Measurements from ENCODE around the gene WDFY2.
A peak's percentile ranks its signal among the peaks of the same experiment; 100 is the strongest.
"Not testable (repeated sequence)": the region's sequence is repeated elsewhere in the genome, so short reads cannot be mapped to it uniquely, and the experiment has no call there.

Gene WDFY2

GRCh38 chr13:51583875-51584730 lies at the start of gene WDFY2:
Gene WDFY2 (plus strand): TSS chr13:51584462. CDS start chr13:51584688, 226 bp downstream.
- H3K9me3 ChIP-seq (ENCODE audit: insufficient read depth, low read length): no peaks in the 10 kb centered on the region
- DNase-seq (ENCODE audit: low read depth, low spot score): peak; percentile 97
- H3K4me1 ChIP-seq (ENCODE audit: insufficient read depth, insufficient read length): no peaks in the 10 kb centered on the region
- H3K36me3 ChIP-seq (ENCODE audit: insufficient read depth, insufficient read length, low read length): no peaks in the 10 kb centered on the region
- no peak for TF ChIP-seq YY1 (IDR thresholded peaks at IDR 0.05; ENCODE audit: insufficient read depth, insufficient read length)
- TF ChIP-seq ZNF274 (IDR thresholded peaks at IDR 0.05; ENCODE audit: low read depth, low read length): no peak
- no peak for TF ChIP-seq SUZ12 (IDR thresholded peaks at IDR 0.05; ENCODE audit: extremely low read depth, insufficient read depth, insufficient read length)
- H3K27me3 ChIP-seq (ENCODE audit: insufficient read depth, insufficient read length): no peaks in the 10 kb centered on the region
- peak within 1 kb of the TSS; percentile 74 for H3K9ac ChIP-seq (ENCODE audit: insufficient read length, low read depth)
- H3K4me3 ChIP-seq (ENCODE audit: insufficient read length, low read depth): peak within 1 kb of the TSS; percentile 59

GRCh38 chr13:51538591-51539179 lies 45.6 kb upstream of the WDFY2 start:
- Histone ChIP-seq H3K27me3 (ENCODE audit: insufficient read depth, insufficient read length) (no peaks in the 10 kb centered on the region), H3K4me1 (ENCODE audit: insufficient read depth, insufficient read length) (no peaks in the 10 kb centered on the region), H3K9me3 (ENCODE audit: insufficient read depth, low read length) (no peaks in the 10 kb centered on the region), H3K9ac (ENCODE audit: insufficient read length, low read depth) (no peak overlapping the region), H3K4me3 (ENCODE audit: insufficient read length, low read depth) (no peak overlapping the region), H3K36me3 (ENCODE audit: insufficient read depth, insufficient read length, low read length) (no peaks in the 10 kb centered on the region)
- DNase-seq (ENCODE audit: low read depth, low spot score): no peak
- TF ChIP-seq YY1 (IDR thresholded peaks at IDR 0.05; ENCODE audit: insufficient read depth, insufficient read length) (no peak), SUZ12 (IDR thresholded peaks at IDR 0.05; ENCODE audit: extremely low read depth, insufficient read depth, insufficient read length) (no peak)

GRCh38 chr13:51539887-51540286 lies 44.4 kb upstream of the WDFY2 start:
- Histone ChIP-seq H3K36me3 (ENCODE audit: insufficient read depth, insufficient read length, low read length) (no peaks in the 10 kb centered on the region), H3K9me3 (ENCODE audit: insufficient read depth, low read length) (no peaks in the 10 kb centered on the region), H3K4me1 (ENCODE audit: insufficient read depth, insufficient read length) (no peaks in the 10 kb centered on the region), H3K9ac (ENCODE audit: insufficient read length, low read depth) (no peak overlapping the region), H3K27me3 (ENCODE audit: insufficient read depth, insufficient read length) (no peaks in the 10 kb centered on the region), H3K4me3 (ENCODE audit: insufficient read length, low read depth) (no peak overlapping the region)
- TF ChIP-seq SUZ12 (IDR thresholded peaks at IDR 0.05; ENCODE audit: extremely low read depth, insufficient read depth, insufficient read length): no peak
- no peak for TF ChIP-seq YY1 (IDR thresholded peaks at IDR 0.05; ENCODE audit: insufficient read depth, insufficient read length)
- TF ChIP-seq ZNF274 (IDR thresholded peaks at IDR 0.05; ENCODE audit: low read depth, low read length): no peak
- no peak for DNase-seq (ENCODE audit: low read depth, low spot score)

GRCh38 chr13:51541037-51541436 lies 43.2 kb upstream of the WDFY2 start:
- Histone ChIP-seq H3K36me3 (ENCODE audit: insufficient read depth, insufficient read length, low read length) (no peaks in the 10 kb centered on the region), H3K4me1 (ENCODE audit: insufficient read depth, insufficient read length) (no peaks in the 10 kb centered on the region), H3K9me3 (ENCODE audit: insufficient read depth, low read length) (no peaks in the 10 kb centered on the region), H3K4me3 (ENCODE audit: insufficient read length, low read depth) (no peak overlapping the region), H3K27me3 (ENCODE audit: insufficient read depth, insufficient read length) (no peaks in the 10 kb centered on the region), H3K9ac (ENCODE audit: insufficient read length, low read depth) (no peak overlapping the region)
- DNase-seq (ENCODE audit: low read depth, low spot score): no peak
- no peak for TF ChIP-seq YY1 (IDR thresholded peaks at IDR 0.05; ENCODE audit: insufficient read depth, insufficient read length)
- no peak for TF ChIP-seq SUZ12 (IDR thresholded peaks at IDR 0.05; ENCODE audit: extremely low read depth, insufficient read depth, insufficient read length)

GRCh38 chr13:51541809-51542258 lies 42.4 kb upstream of the WDFY2 start:
- no peak overlapping the region for H3K4me3 ChIP-seq (ENCODE audit: insufficient read length, low read depth)

GRCh38 chr13:51542346-51543242 lies 41.7 kb upstream of the WDFY2 start:
- no peak for DNase-seq (ENCODE audit: low read depth, low spot score)
- Histone ChIP-seq H3K9ac (ENCODE audit: insufficient read length, low read depth) (no peak overlapping the region), H3K4me3 (ENCODE audit: insufficient read length, low read depth) (no peak overlapping the region)

More at GRCh38 chr13:51541809-51542258, 42.4 kb upstream of the WDFY2 start:
- Histone ChIP-seq H3K9ac (ENCODE audit: insufficient read length, low read depth) (no peak overlapping the region), H3K27me3 (ENCODE audit: insufficient read depth, insufficient read length) (no peaks in the 10 kb centered on the region), H3K36me3 (ENCODE audit: insufficient read depth, insufficient read length, low read length) (no peaks in the 10 kb centered on the region), H3K9me3 (ENCODE audit: insufficient read depth, low read length) (no peaks in the 10 kb centered on the region), H3K4me1 (ENCODE audit: insufficient read depth, insufficient read length) (no peaks in the 10 kb centered on the region)
- DNase-seq (ENCODE audit: low read depth, low spot score): no peak
- TF ChIP-seq YY1 (IDR thresholded peaks at IDR 0.05; ENCODE audit: insufficient read depth, insufficient read length) (no peak), SUZ12 (IDR thresholded peaks at IDR 0.05; ENCODE audit: extremely low read depth, insufficient read depth, insufficient read length) (no peak), ZNF274 (IDR thresholded peaks at IDR 0.05; ENCODE audit: low read depth, low read length) (no peak)

GRCh38 chr13:51545446-51545845 lies 38.8 kb upstream of the WDFY2 start:
- H3K4me3 ChIP-seq (ENCODE audit: insufficient read length, low read depth); H3K27me3 ChIP-seq (ENCODE audit: insufficient read depth, insufficient read length); H3K9me3 ChIP-seq (ENCODE audit: insufficient read depth, low read length); H3K36me3 ChIP-seq (ENCODE audit: insufficient read depth, insufficient read length, low read length); DNase-seq (ENCODE audit: low read depth, low spot score); H3K4me1 ChIP-seq (ENCODE audit: insufficient read depth, insufficient read length); H3K9ac ChIP-seq (ENCODE audit: insufficient read length, low read depth): not testable (repeated sequence)

More at GRCh38 chr13:51542346-51543242, 41.7 kb upstream of the WDFY2 start:
- H3K27me3 ChIP-seq (ENCODE audit: insufficient read depth, insufficient read length): no peaks in the 10 kb centered on the region
- TF ChIP-seq YY1 (IDR thresholded peaks at IDR 0.05; ENCODE audit: insufficient read depth, insufficient read length): no peak
- no peak for TF ChIP-seq SUZ12 (IDR thresholded peaks at IDR 0.05; ENCODE audit: extremely low read depth, insufficient read depth, insufficient read length)
- no peak for TF ChIP-seq ZNF274 (IDR thresholded peaks at IDR 0.05; ENCODE audit: low read depth, low read length)
- no peaks in the 10 kb centered on the region for H3K9me3 ChIP-seq (ENCODE audit: insufficient read depth, low read length)
- H3K36me3 ChIP-seq (ENCODE audit: insufficient read depth, insufficient read length, low read length): no peaks in the 10 kb centered on the region
- no peaks in the 10 kb centered on the region for H3K4me1 ChIP-seq (ENCODE audit: insufficient read depth, insufficient read length)
